ENCODE data around the gene PTRHD1. TPM values are rescaled to one million over a fixed set of nuclear protein-coding genes. Genes with fewer than 3 reads are reported as not detected.

Gene PTRHD1
- total RNA-seq, 4 donors from 2014 or later = 30.6 to 50.9 (median 40.5) TPM

- no peak overlapping the region for H3K4me3 ChIP-seq
- in situ Hi-C loops (cut with MboI; ENCODE audit: low pct_ligation_motif_present in 1 of 4, low pct_unique_long_range_greater_than_20kb in 1 of 4, low sequenced_read_pairs in 3 of 4) = loop anchor here in 2 of 4 donors (5.0 to 10.0 kb wide), 2 partner anchors 413 to 420 kb away; no protein-coding TSS in a partner anchor
- WGBS, 2 donors (ENCODE audit: low coverage in 1 of 2) = 0 to 43% methylated on average over 1 to 23 of the region's 30 CpGs
- no peaks in the 10 kb centered on the region for H3K9me3 ChIP-seq
- peaks cover 3 to 5% (median 5%) of the 10 kb centered on the region in 4 donors for H3K4me1 ChIP-seq
- TF ChIP-seq, protein P1, sequence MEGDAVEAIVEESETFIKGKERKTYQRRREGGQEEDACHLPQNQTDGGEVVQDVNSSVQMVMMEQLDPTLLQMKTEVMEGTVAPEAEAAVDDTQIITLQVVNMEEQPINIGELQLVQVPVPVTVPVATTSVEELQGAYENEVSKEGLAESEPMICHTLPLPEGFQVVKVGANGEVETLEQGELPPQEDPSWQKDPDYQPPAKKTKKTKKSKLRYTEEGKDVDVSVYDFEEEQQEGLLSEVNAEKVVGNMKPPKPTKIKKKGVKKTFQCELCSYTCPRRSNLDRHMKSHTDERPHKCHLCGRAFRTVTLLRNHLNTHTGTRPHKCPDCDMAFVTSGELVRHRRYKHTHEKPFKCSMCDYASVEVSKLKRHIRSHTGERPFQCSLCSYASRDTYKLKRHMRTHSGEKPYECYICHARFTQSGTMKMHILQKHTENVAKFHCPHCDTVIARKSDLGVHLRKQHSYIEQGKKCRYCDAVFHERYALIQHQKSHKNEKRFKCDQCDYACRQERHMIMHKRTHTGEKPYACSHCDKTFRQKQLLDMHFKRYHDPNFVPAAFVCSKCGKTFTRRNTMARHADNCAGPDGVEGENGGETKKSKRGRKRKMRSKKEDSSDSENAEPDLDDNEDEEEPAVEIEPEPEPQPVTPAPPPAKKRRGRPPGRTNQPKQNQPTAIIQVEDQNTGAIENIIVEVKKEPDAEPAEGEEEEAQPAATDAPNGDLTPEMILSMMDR (IDR thresholded peaks at IDR 0.05) = peak; percentile 81 to 91 (median 89)
- no peak for TF ChIP-seq POLR2A (IDR thresholded peaks at IDR 0.05)
- DNase-seq = peak; percentile 84
- no peaks in the 10 kb centered on the region for H3K27me3 ChIP-seq
- H3K36me3 ChIP-seq = peaks cover 0 to 5% (median 0%) of the 10 kb centered on the region in 4 donors
- intact Hi-C loops (cut with DNase I; ENCODE audit: low total_unique reads) = loop anchor here (2.0 kb wide), 1 partner anchor 413 kb away; no protein-coding TSS in a partner anchor
- H3K27ac ChIP-seq = peak overlapping the region in 1 of 4 donors; percentile 2
These were observed 34.4 kb upstream of the PTRHD1 start for GRCh38 chr2:24827321-24828237.

DNA sequence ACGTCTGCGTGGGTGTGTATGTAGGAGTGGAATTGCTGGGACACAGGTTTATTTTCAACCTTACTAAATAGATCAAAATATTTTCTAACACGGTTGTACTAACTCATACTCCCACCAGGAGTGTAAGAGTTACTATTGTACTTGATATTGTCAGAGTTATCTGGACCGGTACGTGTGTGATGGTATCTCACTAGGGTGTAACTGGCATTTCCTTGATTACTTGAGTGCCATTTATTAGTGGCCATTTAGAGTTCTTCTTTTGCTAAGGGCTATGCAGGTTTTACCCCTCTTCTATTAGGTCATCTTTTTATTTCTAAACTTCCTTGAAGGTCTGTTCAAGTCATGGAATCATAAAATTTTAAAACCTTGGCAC, 33.6 kb upstream of the PTRHD1 start:
- in situ Hi-C loops (cut with MboI; ENCODE audit: low pct_ligation_motif_present in 1 of 4, low pct_unique_long_range_greater_than_20kb in 1 of 4, low sequenced_read_pairs in 3 of 4) = loop anchor here in 2 of 4 donors (5.0 to 10.0 kb wide), 2 partner anchors 412 to 419 kb away; no protein-coding TSS in a partner anchor
- TF ChIP-seq POLR2AphosphoS5 (IDR thresholded peaks at IDR 0.05) = no peak
- no peak for TF ChIP-seq EP300 (IDR thresholded peaks at IDR 0.05; ENCODE audit: low read depth)
- TF ChIP-seq, protein P1 (IDR thresholded peaks at IDR 0.05) = no peak
- TF ChIP-seq POLR2A (IDR thresholded peaks at IDR 0.05) = no peak
- WGBS, 2 donors (ENCODE audit: low coverage in 1 of 2) = 28 to 61% methylated on average over 3 to 5 of the region's 5 CpGs

DNA sequence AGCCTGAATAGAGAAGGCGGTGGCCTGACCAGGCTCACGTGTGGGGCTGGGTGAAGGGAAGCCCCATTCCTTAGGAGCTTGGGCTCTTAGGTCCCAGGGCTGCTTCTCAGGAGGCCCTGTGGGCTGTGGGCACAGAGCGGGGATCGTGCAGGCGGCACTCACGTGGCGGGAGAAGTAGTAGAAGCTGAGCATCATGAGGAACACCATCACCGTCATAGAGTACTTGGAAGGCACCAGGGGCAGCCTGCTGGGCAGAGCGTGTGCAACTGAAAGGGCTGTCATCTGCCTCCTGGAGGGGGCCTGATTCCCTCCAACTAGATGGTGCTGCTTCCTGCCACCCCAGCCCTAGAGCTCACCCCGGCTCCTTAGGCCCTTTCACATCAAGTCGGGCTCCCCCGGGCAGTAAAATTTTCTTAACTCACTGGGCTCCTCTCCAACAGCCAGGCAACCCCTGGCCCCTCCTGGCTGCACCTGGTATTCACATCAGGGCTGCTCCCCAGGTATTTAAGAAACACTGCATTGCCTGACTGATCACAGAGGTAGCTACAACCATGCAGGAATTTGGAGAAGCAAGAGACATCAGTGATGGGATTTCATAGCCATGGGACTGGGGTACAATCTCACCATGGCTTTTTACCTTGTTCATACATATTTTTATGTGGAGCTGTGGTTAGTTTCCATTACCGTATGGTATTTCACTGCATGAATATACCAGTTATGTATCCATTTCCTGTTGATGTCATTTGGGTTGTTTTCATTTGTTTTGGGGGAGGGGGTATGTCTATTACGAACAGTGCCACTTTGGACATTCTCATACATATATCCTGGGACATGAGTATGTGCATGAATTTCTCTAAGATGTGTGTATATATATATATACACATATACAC, 32.9 kb upstream of the PTRHD1 start:
- Histone ChIP-seq H3K27me3 (no peaks in the 10 kb centered on the region), H3K36me3 (peaks cover 0 to 5% (median 0%) of the 10 kb centered on the region in 4 donors), H3K9me3 (no peaks in the 10 kb centered on the region), H3K4me3 (no peak overlapping the region), H3K4me1 (peaks cover 3 to 5% (median 5%) of the 10 kb centered on the region in 4 donors), H3K27ac (no peak overlapping the region)
- intact Hi-C loops (cut with DNase I; ENCODE audit: low total_unique reads) (no loop called here), in situ Hi-C loops (cut with MboI; ENCODE audit: low pct_ligation_motif_present in 1 of 4, low pct_unique_long_range_greater_than_20kb in 1 of 4, low sequenced_read_pairs in 3 of 4) (loop anchor here in 2 of 4 donors (5.0 to 10.0 kb wide), 2 partner anchors 411 to 419 kb away; no protein-coding TSS in a partner anchor)
- TF ChIP-seq EP300 (IDR thresholded peaks at IDR 0.05; ENCODE audit: low read depth) (no peak), POLR2AphosphoS5 (IDR thresholded peaks at IDR 0.05) (no peak), POLR2A (IDR thresholded peaks at IDR 0.05) (no peak)
- TF ChIP-seq, protein P1 (IDR thresholded peaks at IDR 0.05) = no peak
- DNase-seq = no peak
- 67 to 89% methylated on average over 2 to 14 of the region's 14 CpGs for WGBS, 2 donors (ENCODE audit: low coverage in 1 of 2)

More for the DNA sequence above, 33.6 kb upstream of the PTRHD1 start:
- Histone ChIP-seq H3K27me3 (no peaks in the 10 kb centered on the region), H3K36me3 (peaks cover 0 to 5% (median 0%) of the 10 kb centered on the region in 4 donors), H3K4me1 (peaks cover 3 to 5% (median 5%) of the 10 kb centered on the region in 4 donors), H3K27ac (no peak overlapping the region), H3K4me3 (no peak overlapping the region), H3K9me3 (no peaks in the 10 kb centered on the region)
- no peak for DNase-seq
- intact Hi-C loops (cut with DNase I; ENCODE audit: low total_unique reads) = no loop called here
